Lower leg skin (tissue), 3 donors: ENCODE measurements around the gene DGKB.

Source experiments
- POLR2A ChIP-seq, 2 donors: fragments of 450-650 bp; IDR thresholded peaks; one replicate each; pipeline ENCODE4 v1.6.1; 2016 to 2017; ENCODE audit warnings: antibody characterized with exemption in 2 of 2, mild to moderate bottlenecking in 1 of 2, moderate library complexity in 1 of 2
- TF ChIP-seq, protein P1 (sequence below), 3 donors: fragments of 450-650 bp; IDR thresholded peaks; one replicate each; pipeline ENCODE4 v1.5.1; 2016; ENCODE audit warnings: antibody characterized with exemption in 3 of 3, mild to moderate bottlenecking in 3 of 3, moderate library complexity in 2 of 3

DNA sequence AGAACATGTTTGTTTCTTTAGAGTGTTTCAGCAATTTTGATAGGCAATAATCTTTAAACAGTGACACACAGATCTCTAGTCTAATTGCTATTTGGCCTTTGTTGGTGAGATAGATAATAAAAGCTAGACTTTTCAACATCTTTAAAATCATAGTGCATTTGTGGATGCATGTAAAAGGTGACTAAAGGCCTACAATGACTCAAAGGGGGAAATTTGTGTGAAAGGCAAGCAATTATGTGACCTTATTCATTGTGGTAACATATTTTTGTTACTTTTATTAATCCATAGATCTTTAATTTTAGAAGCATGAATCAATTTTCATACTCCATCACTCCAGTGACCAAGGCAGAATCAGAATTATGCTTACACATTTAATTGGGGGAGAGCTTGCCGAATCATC lies 299.7 kb downstream of the DGKB start:
- TF ChIP-seq, protein P1, sequence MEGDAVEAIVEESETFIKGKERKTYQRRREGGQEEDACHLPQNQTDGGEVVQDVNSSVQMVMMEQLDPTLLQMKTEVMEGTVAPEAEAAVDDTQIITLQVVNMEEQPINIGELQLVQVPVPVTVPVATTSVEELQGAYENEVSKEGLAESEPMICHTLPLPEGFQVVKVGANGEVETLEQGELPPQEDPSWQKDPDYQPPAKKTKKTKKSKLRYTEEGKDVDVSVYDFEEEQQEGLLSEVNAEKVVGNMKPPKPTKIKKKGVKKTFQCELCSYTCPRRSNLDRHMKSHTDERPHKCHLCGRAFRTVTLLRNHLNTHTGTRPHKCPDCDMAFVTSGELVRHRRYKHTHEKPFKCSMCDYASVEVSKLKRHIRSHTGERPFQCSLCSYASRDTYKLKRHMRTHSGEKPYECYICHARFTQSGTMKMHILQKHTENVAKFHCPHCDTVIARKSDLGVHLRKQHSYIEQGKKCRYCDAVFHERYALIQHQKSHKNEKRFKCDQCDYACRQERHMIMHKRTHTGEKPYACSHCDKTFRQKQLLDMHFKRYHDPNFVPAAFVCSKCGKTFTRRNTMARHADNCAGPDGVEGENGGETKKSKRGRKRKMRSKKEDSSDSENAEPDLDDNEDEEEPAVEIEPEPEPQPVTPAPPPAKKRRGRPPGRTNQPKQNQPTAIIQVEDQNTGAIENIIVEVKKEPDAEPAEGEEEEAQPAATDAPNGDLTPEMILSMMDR (IDR thresholded peaks at IDR 0.05): no peak
- no peak for TF ChIP-seq POLR2A (IDR thresholded peaks at IDR 0.05)
